Stomach (tissue), 9 donors: ENCODE data around the gene USP47. TPM values are rescaled to one million over a fixed set of nuclear protein-coding genes. Genes with fewer than 3 reads are reported as not detected.

Source experiments
- DNase-seq, 2 donors: peaks; one replicate each; pipeline versions ENCODE4 v3.0.0 to v3.0.0-alpha.2; 2013 to 2019
- H3K27ac ChIP-seq, 5 donors: fragments of 200-600 bp in 4 of 5; sonication (generic) in 4 of 5; one replicate each; pipeline ENCODE4 v1.5.1; 2013 to 2019; ENCODE audit warnings: mild to moderate bottlenecking in 1 of 5, moderate library complexity in 1 of 5
- H3K27me3 ChIP-seq, 3 donors: fragments of 200-600 bp; sonication (generic); one replicate each; pipeline ENCODE4 v1.5.1; 2017 to 2019; ENCODE audit warnings: mixed run types in 1 of 3
- H3K36me3 ChIP-seq, 4 donors: fragments of 200-600 bp; sonication (generic); 1 replicate in 3 of 4; 2 replicates in 1 of 4; pipeline ENCODE4 v1.5.1; 2016 to 2019
- H3K4me1 ChIP-seq, 4 donors: fragments of 200-600 bp; sonication (generic); one replicate each; pipeline ENCODE4 v1.5.1; 2016 to 2019
- H3K4me3 ChIP-seq, 4 donors: fragments of 200-600 bp; sonication (generic) in 3 of 4; one replicate each; pipeline ENCODE4 v1.5.1; 2016 to 2019; ENCODE audit warnings: mild to moderate bottlenecking in 1 of 4
- H3K9me3 ChIP-seq, 4 donors: fragments of 200-600 bp; sonication (generic); one replicate each; pipeline ENCODE4 v1.5.1; 2016 to 2019
- EP300 ChIP-seq: sonication (generic); formaldehyde crosslinking; IDR thresholded peaks from one replicate; pipeline ENCODE4 v1.6.1; 2017; ENCODE audit warnings: antibody characterized with exemption
- POLR2A ChIP-seq, 4 donors: fragments of 450-650 bp; IDR thresholded peaks; one replicate each; pipeline ENCODE4 v1.6.1; 2016; ENCODE audit warnings: antibody characterized with exemption in 4 of 4, control low read depth in 2 of 4, mild to moderate bottlenecking in 1 of 4, moderate library complexity in 1 of 4
- POLR2AphosphoS5 ChIP-seq, 3 donors: sonication (generic); formaldehyde crosslinking; IDR thresholded peaks; one replicate each; pipeline ENCODE4 v1.6.1; 2016; ENCODE audit warnings: antibody characterized with exemption in 3 of 3
- WGBS, 5 donors: extraction: QIAGEN DNeasy Blood & Tissue Kit in 3 of 5; methylation state at CpG; one replicate each; pipeline versions ENCODE4 v1.1.5 to v1.1.7; 2013 to 2018; 5-methylcytosine and 5-hydroxymethylcytosine counted together
- intact Hi-C: fragments of 100-400 bp; cut with DNase I; formaldehyde crosslinking; loops from one replicate; pipeline ENCODE4 v1.15.1; 2023; ENCODE audit warnings: low total_unique reads
- polyA plus RNA-seq, 3 donors: library from polyadenylated mRNA; stranded (reverse); fragments of 200-250 nt; gene quantifications; one replicate each; pipeline ENCODE4 v1.2.3, GENCODE V29; 2013
- total RNA-seq, 5 donors: library from RNA; depleted of rRNA; stranded (reverse); fragments of >200 nt; gene quantifications; one replicate each; pipeline versions ENCODE4 v1.1.0 to v1.2.3, GENCODE V29; 2014 to 2016
- TF ChIP-seq, protein P1 (sequence below), 7 experiments: fragments of 450-650 bp in 4 of 7; fragments of 200-600 bp in 3 of 7; sonication (generic) in 3 of 7; IDR thresholded peaks; one replicate each; pipeline ENCODE4 v1.5.1; 2016 to 2019; ENCODE audit warnings: antibody characterized with exemption in 7 of 7, control low read depth in 2 of 7, mild to moderate bottlenecking in 1 of 7
- donor health status: healthy with polysubstance abuse.
- donor health status: Bipolar disorder and iron deficiency.
- donor health status: healthy.

USP47 gene
- total and polyA plus RNA-seq, 8 donors = 14.6 to 200 (median 48.8) TPM

DNA sequence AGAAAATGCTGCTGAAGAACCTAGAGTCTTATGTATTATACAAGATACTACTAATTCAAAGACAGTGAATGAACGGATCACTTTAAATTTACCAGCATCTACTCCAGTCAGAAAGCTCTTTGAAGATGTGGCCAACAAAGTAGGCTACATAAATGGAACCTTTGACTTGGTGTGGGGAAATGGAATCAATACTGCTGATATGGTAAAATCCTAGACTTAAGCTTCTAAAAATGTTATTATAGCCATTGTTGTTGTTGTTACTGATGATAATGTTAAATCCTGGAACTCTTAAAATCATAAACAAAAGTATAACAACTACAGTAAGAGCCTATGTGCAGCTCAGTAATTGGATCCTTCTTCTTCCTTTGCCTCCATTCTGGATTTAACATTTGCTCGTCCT, 38.4 kb downstream of the USP47 start:
- WGBS, 5 donors = 69 to 86% (median 79%) methylated on average over 2 of the region's 2 CpGs
- Histone ChIP-seq H3K4me3 (no peak overlapping the region), H3K4me1 (peaks cover 0 to 63% (median 36%) of the 10 kb centered on the region in 4 donors), H3K27ac (no peak overlapping the region), H3K9me3 (no peaks in the 10 kb centered on the region), H3K27me3 (no peaks in the 10 kb centered on the region), H3K36me3 (peaks cover 9 to 26% (median 12%) of the 10 kb centered on the region in 4 donors)
- TF ChIP-seq, protein P1, sequence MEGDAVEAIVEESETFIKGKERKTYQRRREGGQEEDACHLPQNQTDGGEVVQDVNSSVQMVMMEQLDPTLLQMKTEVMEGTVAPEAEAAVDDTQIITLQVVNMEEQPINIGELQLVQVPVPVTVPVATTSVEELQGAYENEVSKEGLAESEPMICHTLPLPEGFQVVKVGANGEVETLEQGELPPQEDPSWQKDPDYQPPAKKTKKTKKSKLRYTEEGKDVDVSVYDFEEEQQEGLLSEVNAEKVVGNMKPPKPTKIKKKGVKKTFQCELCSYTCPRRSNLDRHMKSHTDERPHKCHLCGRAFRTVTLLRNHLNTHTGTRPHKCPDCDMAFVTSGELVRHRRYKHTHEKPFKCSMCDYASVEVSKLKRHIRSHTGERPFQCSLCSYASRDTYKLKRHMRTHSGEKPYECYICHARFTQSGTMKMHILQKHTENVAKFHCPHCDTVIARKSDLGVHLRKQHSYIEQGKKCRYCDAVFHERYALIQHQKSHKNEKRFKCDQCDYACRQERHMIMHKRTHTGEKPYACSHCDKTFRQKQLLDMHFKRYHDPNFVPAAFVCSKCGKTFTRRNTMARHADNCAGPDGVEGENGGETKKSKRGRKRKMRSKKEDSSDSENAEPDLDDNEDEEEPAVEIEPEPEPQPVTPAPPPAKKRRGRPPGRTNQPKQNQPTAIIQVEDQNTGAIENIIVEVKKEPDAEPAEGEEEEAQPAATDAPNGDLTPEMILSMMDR (IDR thresholded peaks at IDR 0.05) = no peak
- TF ChIP-seq EP300 (no peak), POLR2A (IDR thresholded peaks at IDR 0.05) (no peak), POLR2AphosphoS5 (IDR thresholded peaks at IDR 0.05) (no peak)
- intact Hi-C loops = no loop called here
- DNase-seq = no peak

DNA sequence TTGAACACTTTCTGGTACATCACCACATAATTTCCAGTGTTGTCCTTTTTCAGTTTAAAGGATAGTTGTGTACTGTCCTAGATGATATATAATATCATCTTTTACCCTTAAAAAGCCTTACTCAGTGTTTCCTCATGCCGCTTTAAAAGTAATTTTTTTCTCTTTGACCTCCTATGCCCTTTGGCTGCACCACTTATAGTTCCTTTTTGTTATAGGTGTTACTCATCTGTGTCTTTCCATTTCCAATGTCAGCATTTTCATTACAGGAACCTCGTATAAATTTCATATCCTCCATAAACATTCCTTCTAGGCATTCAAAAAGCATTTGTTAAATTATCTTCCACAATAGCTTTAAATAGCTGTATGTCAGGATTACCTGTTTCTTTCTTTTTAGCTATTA, 40.8 kb downstream of the USP47 start:
- Histone ChIP-seq H3K36me3 (peaks cover 28 to 33% (median 31%) of the 10 kb centered on the region in 4 donors), H3K27ac (no peak overlapping the region), H3K4me3 (no peak overlapping the region), H3K9me3 (no peaks in the 10 kb centered on the region), H3K4me1 (peaks cover 0 to 51% (median 30%) of the 10 kb centered on the region in 4 donors), H3K27me3 (no peaks in the 10 kb centered on the region)
- intact Hi-C loops = no loop called here
- TF ChIP-seq, protein P1 (IDR thresholded peaks at IDR 0.05) = no peak
- no peak for TF ChIP-seq EP300
- TF ChIP-seq POLR2AphosphoS5 (IDR thresholded peaks at IDR 0.05) = no peak
- TF ChIP-seq POLR2A (IDR thresholded peaks at IDR 0.05) = no peak
- no peak for DNase-seq
- 48 to 58% (median 51%) methylated on average over 2 of the region's 2 CpGs for WGBS, 5 donors

DNA sequence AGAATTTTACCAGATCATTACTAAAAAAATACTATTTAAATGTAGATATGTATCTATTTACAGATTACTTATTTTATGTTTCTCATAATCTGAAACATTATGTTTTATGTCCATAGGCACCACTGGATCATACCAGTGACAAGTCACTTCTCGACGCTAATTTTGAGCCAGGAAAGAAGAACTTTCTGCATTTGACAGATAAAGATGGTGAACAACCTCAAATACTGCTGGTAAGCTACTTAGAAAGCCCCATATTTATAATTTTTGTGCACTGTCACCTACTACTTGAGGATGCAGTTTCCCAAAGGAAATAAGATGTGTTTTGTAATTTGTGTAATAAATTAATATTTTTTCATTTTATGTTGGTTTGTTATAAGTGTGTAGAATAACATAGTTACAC, 42.6 kb downstream of the USP47 start:
- TF ChIP-seq EP300 (no peak), POLR2A (IDR thresholded peaks at IDR 0.05) (no peak), POLR2AphosphoS5 (IDR thresholded peaks at IDR 0.05) (no peak)
- TF ChIP-seq, protein P1 (IDR thresholded peaks at IDR 0.05) = no peak
- H3K4me1 ChIP-seq = peaks cover 0 to 44% (median 26%) of the 10 kb centered on the region in 4 donors
- 90 to 96% (median 95%) methylated on average over 2 of the region's 2 CpGs for WGBS, 5 donors
- H3K9me3 ChIP-seq = no peaks in the 10 kb centered on the region
- H3K27ac ChIP-seq = no peak overlapping the region
- intact Hi-C loops = no loop called here
- H3K4me3 ChIP-seq = no peak overlapping the region
- no peaks in the 10 kb centered on the region for H3K27me3 ChIP-seq
- no peak for DNase-seq
- H3K36me3 ChIP-seq = peaks cover 28 to 45% (median 35%) of the 10 kb centered on the region in 4 donors

DNA sequence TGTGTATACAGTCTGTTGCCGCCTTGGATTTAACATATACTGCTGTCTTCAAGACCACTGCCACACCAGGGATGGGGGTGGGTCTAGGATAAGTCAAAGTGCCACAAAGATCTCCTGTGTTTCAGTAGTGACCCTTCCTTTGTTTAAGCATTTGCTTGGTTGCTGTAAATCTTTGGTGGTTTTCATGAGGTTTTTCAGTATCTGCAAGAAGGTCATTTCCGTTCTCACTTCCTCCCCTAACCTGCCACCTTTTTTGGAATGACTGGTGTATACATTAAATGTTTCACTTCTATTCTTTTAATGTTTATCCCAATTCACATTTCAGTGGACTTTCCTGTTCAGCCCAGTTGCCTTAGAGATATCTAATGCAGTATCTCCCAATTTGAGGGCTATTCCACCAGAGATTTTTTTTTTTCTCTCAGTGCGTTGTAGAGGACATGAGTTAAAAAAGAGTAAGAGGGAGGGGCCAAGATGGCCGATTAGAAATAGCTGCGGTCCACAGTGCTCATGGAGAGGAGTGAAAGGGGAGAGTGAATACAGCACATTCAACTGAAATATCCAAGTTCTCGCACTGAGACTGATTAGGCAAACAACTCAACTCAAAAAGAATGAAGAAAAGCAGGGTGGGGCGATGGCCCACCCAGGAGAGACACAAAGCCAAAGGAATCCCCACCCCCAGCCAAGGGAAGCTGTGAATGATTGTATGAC, 43.2 kb downstream of the USP47 start:
- Histone ChIP-seq H3K4me1 (peaks cover 0 to 38% (median 22%) of the 10 kb centered on the region in 4 donors), H3K4me3 (no peak overlapping the region), H3K27ac (no peak overlapping the region), H3K27me3 (no peaks in the 10 kb centered on the region), H3K36me3 (peaks cover 30 to 45% (median 35%) of the 10 kb centered on the region in 4 donors), H3K9me3 (no peaks in the 10 kb centered on the region)
- no peak for TF ChIP-seq POLR2A (IDR thresholded peaks at IDR 0.05)
- TF ChIP-seq POLR2AphosphoS5 (IDR thresholded peaks at IDR 0.05) = no peak
- TF ChIP-seq, protein P1 (IDR thresholded peaks at IDR 0.05) = no peak
- TF ChIP-seq EP300 = no peak
- 91 to 96% (median 93%) methylated on average over 7 of the region's 7 CpGs for WGBS, 5 donors
- intact Hi-C loops = no loop called here
- DNase-seq = no peak
